ENCODE results near the gene SEMA3G. TPM values are rescaled to one million over a fixed set of nuclear protein-coding genes. Genes with fewer than 3 reads are reported as not detected.

Gene SEMA3G
- total RNA-seq, 1 experiment from 2014 or later: 1.3 TPM

- no peaks in the 10 kb centered on the region for H3K79me2 ChIP-seq (ENCODE audit: low read depth)
- no peak overlapping the region for H2AFZ ChIP-seq
- no peaks in the 10 kb centered on the region for H3K9me2 ChIP-seq (ENCODE audit: insufficient read depth)
- H3K9me3 ChIP-seq (ENCODE audit: insufficient read depth, low read depth): no peaks in the 10 kb centered on the region
- no peak for DNase-seq
- H3K36me3 ChIP-seq (ENCODE audit: low read depth): no peaks in the 10 kb centered on the region
- BruUV-seq (replicated peaks): no TSS peak
- TF ChIP-seq EZH2 (IDR thresholded peaks at IDR 0.05; ENCODE audit: low read depth) (no peak), CTCF (conservative IDR thresholded peaks at IDR 0.05) (no peak)
- intact Hi-C loops (cut with micrococcal nuclease; ENCODE audit: unreplicated experiment): no loop called here
- no peak overlapping the region for H3K27ac ChIP-seq
- CTCF ChIA-PET: no interaction called here
- H3K4me1 ChIP-seq (replicated peaks; ENCODE audit: insufficient read depth): no peaks in the 10 kb centered on the region
- H4K20me1 ChIP-seq (ENCODE audit: insufficient read depth): no peaks in the 10 kb centered on the region
- POLR2A ChIA-PET (ENCODE audit: unreplicated experiment): no interaction called here
- no peak overlapping the region for H3K4me2 ChIP-seq
- no peaks in the 10 kb centered on the region for H3F3A ChIP-seq (ENCODE audit: insufficient read depth, low read depth)
- no peaks in the 10 kb centered on the region for H3K27me3 ChIP-seq (ENCODE audit: insufficient read depth, low read depth)
- H3K4me3 ChIP-seq: no peak overlapping the region
Measured at GRCh38 chr3:52440249-52440551, 4.7 kb downstream of the SEMA3G start.

GRCh38 chr3:52439426-52440248, 5.3 kb downstream of the SEMA3G start:
- BruUV-seq (replicated peaks): no TSS peak
- Histone ChIP-seq H3K4me1 (replicated peaks; ENCODE audit: insufficient read depth) (no peaks in the 10 kb centered on the region), H3K9me2 (ENCODE audit: insufficient read depth) (no peaks in the 10 kb centered on the region), H3K27ac (no peak overlapping the region), H3K9me3 (ENCODE audit: insufficient read depth, low read depth) (no peaks in the 10 kb centered on the region), H2AFZ (no peak overlapping the region), H3F3A (ENCODE audit: insufficient read depth, low read depth) (no peaks in the 10 kb centered on the region), H3K4me2 (no peak overlapping the region), H3K27me3 (ENCODE audit: insufficient read depth, low read depth) (no peaks in the 10 kb centered on the region), H4K20me1 (ENCODE audit: insufficient read depth) (no peaks in the 10 kb centered on the region), H3K4me3 (no peak overlapping the region), H3K79me2 (ENCODE audit: low read depth) (no peaks in the 10 kb centered on the region), H3K36me3 (ENCODE audit: low read depth) (no peaks in the 10 kb centered on the region)
- TF ChIP-seq EZH2 (IDR thresholded peaks at IDR 0.05; ENCODE audit: low read depth): no peak
- TF ChIP-seq CTCF (conservative IDR thresholded peaks at IDR 0.05): no peak
- POLR2A ChIA-PET (ENCODE audit: unreplicated experiment): interaction anchor here (0.6 kb wide), 3 partner anchors 59 to 196 kb away, joined by 3 to 5 read pairs (median 3); no protein-coding TSS in a partner anchor
- DNase-seq: no peak
- intact Hi-C loops (cut with micrococcal nuclease; ENCODE audit: unreplicated experiment): no loop called here
- CTCF ChIA-PET: no interaction called here

GRCh38 chr3:52438579-52439425, 6.1 kb downstream of the SEMA3G start:
- H3K27ac ChIP-seq: no peak overlapping the region
- POLR2A ChIA-PET (ENCODE audit: unreplicated experiment): interaction anchor here (0.6 kb wide), 3 partner anchors 58 to 195 kb away, joined by 3 to 5 read pairs (median 3); no protein-coding TSS in a partner anchor
- CTCF ChIA-PET: no interaction called here

More at GRCh38 chr3:52438579-52439425, 6.1 kb downstream of the SEMA3G start:
- Histone ChIP-seq H3K9me3 (ENCODE audit: insufficient read depth, low read depth) (no peaks in the 10 kb centered on the region), H3K27me3 (ENCODE audit: insufficient read depth, low read depth) (no peaks in the 10 kb centered on the region), H3K36me3 (ENCODE audit: low read depth) (no peaks in the 10 kb centered on the region), H3K79me2 (ENCODE audit: low read depth) (no peaks in the 10 kb centered on the region), H3K4me2 (no peak overlapping the region), H3K4me3 (no peak overlapping the region), H3F3A (ENCODE audit: insufficient read depth, low read depth) (no peaks in the 10 kb centered on the region), H4K20me1 (ENCODE audit: insufficient read depth) (no peaks in the 10 kb centered on the region), H3K4me1 (replicated peaks; ENCODE audit: insufficient read depth) (no peaks in the 10 kb centered on the region), H3K9me2 (ENCODE audit: insufficient read depth) (no peaks in the 10 kb centered on the region), H2AFZ (no peak overlapping the region)
- no TSS peak for BruUV-seq (replicated peaks)
- DNase-seq: no peak
- intact Hi-C loops (cut with micrococcal nuclease; ENCODE audit: unreplicated experiment): no loop called here
- TF ChIP-seq CTCF (conservative IDR thresholded peaks at IDR 0.05) (no peak), EZH2 (IDR thresholded peaks at IDR 0.05; ENCODE audit: low read depth) (no peak)
